GM18502 (cell line): ENCODE measurements around the gene HMGA1.
"Not testable (repeated sequence)": the region's sequence is repeated elsewhere in the genome, so short reads cannot be mapped to it uniquely, and the experiment has no call there.

Experiments
- ATAC-seq: cut with Tn5 transposase; IDR thresholded peaks from one replicate; pipeline ENCODE4 v1.9.1; 2021; ENCODE audit warnings: mild to moderate bottlenecking; ENCODE audit not compliant: unreplicated experiment, poor library complexity

HMGA1 gene

DNA sequence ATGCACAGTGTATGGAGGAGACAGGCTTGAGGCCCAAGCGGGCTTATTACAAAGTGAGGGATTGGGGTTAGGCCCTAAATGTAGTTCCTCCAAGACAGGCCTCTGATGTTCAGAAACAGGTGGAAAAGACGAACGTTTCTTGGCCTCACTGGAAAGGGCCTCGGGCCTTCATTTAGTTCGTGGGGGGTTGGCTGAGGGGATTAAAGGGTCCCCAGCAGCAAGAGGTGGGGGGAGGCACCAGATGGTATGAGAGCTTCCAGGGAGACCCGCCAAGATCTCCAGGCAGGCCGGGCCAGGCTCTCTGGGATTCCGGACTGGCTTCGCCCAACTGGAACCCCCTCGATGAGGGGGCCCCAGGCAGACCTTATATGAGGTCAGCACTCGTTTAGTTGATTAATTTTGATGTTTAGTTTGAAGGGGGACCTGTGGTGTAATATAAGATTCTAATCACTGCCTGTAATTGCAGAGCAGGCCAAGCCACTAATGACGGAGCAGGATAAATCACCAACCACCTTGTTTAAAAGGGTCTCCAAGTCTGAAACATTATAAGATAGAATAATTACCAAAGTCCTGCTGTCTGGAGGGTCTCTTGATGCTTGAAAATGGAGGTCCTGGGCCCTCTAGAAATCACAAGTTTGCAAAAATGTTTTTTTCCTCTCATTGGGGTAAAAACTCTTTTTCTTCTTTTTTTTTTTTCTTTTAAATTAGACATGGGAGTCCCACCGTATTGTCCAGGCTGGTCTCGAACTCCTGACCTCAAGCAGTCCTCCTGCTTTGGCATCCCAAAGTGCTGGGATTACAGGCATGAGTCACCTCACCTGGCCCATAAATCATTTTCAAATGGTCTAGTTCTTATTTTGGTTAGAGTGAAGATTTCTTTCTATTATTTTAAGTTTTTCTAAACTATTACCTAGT lies 2.2 kb downstream of the HMGA1 start:
- ATAC-seq, result no peak

DNA sequence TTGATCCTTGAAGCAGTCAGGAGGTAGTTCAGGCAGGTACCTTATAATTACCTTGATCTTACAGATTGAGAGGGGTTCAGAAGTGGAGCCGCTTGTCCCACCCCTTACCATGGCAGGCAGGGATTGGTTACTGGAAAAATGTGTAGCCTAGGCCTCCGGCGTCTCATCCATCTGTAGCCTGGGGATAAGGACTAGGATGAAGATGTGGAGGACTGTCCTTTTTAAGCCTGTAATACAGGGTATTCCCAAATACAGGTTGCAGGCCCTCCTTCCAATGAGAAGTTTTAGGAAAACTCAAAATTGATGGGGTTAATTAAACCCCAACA lies 2.8 kb downstream of the HMGA1 start:
- ATAC-seq, result no peak

DNA sequence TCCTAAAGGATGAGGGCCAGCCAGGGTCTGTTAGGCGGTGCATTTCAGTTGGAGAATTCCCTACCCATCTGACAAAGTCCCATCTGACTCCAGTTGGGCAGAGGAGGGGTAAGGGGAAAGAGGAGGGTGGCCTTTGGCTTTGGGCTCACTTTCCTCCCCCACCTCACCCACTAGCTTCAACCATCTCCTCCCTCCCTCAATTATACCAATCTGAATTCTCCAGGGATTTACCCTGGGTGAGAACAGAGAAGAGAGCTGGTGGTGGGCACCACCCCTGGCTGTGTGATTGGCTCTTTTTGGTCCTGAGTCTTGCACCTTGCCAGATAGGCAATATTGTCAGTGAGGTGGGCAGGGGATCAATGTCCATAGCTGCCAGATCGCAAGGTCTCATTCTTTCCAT lies 3.2 kb downstream of the HMGA1 start:
- ATAC-seq, result no peak

DNA sequence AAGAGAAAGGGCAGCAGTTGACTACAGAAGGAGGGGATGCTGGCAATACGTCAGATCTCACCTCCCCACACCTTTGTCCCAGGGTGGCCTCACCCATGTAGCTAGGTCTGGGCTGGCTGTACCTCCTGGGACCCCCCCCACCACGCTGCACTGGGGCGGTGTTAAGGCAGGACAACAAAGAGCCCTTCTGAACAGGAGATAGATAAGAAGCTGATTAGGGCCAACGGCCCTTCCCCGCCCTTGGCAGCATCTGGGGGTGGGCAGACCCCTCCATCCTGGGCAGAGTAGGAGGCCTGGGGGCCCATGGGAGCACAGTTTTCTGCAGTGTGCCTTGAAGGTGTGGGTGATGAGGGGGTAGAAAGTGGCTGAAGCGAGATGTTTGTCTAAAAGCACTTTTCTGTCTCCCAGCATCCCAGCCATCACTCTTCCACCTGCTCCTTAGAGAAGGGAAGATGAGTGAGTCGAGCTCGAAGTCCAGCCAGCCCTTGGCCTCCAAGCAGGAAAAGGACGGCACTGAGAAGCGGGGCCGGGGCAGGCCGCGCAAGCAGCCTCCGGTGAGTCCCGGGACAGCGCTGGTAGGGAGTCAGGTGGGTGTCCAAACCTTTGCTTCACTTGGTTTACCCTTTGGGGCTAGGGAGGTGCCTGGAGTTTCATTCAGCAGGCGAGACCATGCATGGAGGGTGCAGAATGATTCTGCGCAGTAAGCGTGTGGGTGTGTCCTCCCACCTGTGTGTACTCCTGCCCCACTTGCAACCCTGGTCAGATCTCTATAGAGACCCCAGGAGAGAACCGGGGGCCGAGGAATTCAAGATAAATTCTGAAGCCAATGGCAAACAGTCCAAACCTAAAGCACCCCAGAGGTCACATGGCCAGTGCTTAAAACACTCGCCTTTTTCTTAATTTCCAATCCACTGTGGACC lies 3.9 kb downstream of the HMGA1 start:
- ATAC-seq, result no peak

DNA sequence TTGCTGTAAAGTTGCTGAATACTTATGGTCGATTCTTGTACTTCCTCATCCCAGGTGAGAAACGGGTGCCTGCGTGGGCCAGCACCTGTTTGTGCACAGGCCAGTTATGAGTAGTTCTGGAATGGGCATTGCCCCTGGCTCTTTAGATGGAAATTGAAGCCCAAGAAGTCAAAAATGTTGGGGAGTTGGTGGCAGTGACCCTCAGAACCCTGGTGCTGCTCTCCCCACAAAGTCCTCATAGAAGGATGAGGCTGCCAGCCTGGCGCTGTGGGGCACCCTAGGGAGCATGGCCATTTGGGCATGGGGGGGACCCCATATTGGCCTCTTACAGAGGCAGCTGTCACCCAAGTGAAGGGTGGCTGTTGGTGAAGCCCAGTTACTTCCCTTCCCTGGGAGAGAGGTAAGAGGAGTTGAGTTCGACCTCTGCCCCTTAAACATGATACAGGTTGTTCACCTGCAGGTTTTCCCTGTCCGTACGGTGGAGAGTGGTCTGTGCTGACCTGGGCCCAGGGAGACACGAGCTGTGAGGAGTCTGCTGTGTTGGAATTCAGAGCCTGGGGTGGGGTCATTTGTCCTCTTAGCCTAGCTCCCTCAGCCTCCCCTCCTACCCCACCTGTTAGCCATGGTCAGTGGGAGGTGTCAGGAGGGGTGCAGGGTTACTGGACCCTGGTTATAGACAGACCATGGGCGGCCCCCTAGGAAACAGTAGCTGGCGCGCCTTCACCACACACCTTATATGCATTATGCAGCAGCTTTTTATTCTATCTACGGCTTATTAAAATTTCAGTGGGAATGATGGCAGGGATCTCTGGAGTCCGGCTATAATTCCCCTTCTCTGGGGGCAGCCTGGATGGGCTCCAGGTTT lies 4.9 kb downstream of the HMGA1 start:
- no peak for ATAC-seq

DNA sequence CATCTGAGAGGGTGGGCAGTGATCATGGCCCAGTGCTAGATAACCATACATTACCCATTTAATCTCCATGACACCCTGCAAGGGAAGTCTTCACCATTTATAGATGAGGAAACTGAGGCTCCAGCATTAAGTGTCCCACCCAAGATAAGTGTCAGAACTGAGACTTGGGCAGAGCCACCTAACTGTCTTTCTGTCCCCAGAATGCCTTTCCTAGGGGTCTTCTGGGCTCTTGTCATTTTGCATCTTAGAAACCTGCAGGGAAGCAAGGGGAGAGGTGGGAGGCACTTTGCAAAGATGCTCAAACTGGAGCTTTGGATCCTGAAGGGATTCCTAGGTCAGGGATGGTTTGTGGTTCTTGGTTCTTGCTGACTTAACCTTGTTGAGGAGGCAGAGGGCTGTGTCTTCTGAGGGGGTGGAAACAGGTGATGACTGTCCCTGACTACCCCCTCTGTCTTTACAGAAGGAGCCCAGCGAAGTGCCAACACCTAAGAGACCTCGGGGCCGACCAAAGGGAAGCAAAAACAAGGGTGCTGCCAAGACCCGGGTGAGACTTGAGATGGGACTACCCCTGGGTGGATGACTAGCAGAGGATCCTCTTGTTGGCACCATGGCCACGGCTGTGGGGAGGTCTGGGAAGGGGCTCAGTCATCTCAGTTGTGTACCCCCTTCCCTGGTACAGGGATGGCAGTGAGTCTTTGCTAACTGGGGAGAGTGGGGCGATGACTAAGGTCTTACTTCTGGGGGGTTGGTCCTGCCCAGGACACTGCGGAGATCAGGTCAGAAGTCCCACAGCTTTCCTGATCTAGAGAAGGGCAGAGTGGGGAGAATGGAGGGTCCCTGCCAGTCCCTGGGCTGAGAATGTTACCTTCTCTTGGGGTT lies 5.8 kb downstream of the HMGA1 start:
- no peak for ATAC-seq

DNA sequence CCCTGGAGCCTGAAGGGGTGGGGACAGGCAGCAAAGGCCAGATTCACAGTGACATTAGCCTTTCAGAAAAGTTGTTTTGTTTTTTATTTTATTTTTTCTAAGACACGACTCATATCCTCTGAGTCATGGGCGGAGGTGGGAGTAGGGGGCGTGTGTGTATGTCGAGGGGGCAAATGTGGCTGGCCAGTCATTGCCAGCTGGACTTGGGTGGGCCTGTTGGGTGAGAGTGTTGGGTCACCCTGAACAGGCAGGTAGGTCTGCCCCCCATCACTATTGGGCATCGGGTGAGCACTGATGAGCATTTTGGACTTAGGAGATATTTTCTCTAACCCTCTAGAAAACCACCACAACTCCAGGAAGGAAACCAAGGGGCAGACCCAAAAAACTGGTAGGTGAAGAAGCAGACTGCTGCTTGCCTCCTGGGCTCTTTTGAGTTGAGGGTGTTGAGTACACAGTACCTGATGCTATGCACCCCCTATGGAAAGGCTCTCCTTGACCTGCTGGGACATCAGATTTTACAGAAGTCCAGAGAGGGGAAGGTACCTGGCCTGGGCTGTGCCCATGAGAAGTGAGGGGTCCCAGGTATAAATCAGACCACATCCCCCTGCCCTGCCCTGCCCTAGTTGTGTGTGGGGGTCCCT lies 6.6 kb downstream of the HMGA1 start:
- ATAC-seq, result no peak

DNA sequence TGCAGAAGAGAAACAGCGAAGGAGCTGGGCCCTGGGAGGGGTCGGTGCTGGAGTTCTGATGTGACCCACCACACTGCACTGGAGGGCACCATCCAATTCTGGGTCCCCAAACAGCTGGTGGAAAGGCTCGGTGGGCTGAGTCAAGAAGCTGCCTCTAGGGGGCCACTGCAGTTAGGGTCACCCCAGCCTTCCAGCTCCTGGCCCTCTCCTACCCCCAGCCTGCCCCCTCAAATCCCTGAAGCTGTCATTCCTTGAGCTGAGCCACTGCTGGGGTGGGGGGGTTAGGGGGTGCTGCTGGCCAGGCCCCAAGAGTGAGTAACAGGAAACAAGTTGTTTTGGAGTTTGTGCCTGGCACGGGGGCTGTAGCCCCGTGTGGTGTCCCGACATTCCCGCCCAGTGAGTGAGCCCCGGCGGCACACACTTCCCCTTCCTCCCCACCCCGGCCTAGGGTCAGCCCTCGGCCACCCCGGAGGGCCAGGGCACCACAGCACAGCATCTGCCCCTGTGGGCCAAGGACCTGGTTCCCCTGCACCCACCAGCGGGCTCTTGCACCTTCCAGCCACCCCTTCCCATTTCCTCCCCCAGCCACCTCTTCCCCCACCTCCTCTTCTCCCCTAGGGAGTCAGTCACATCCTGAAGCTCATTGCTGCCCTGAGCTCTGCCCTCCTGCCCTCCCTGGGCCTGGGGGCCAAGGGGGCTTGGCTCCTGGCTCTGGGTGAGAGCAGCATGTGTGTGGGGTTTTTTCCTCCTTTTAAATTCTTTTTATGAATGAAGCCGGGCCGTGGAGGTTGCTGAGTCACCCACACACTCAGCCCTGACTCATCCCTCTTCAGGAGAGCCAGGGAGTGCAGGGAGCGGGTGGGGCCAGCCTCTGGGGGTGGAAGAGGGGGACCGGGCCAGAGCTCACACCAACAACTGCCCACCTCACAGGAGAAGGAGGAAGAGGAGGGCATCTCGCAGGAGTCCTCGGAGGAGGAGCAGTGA lies 7.5 kb downstream of the HMGA1 start:
- ATAC-seq, result no peak

DNA sequence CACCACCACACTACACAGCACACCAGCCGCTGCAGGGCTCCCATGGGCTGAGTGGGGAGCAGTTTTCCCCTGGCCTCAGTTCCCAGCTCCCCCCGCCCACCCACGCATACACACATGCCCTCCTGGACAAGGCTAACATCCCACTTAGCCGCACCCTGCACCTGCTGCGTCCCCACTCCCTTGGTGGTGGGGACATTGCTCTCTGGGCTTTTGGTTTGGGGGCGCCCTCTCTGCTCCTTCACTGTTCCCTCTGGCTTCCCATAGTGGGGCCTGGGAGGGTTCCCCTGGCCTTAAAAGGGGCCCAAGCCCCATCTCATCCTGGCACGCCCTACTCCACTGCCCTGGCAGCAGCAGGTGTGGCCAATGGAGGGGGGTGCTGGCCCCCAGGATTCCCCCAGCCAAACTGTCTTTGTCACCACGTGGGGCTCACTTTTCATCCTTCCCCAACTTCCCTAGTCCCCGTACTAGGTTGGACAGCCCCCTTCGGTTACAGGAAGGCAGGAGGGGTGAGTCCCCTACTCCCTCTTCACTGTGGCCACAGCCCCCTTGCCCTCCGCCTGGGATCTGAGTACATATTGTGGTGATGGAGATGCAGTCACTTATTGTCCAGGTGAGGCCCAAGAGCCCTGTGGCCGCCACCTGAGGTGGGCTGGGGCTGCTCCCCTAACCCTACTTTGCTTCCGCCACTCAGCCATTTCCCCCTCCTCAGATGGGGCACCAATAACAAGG lies 8.5 kb downstream of the HMGA1 start:
- not testable (repeated sequence) for ATAC-seq

DNA sequence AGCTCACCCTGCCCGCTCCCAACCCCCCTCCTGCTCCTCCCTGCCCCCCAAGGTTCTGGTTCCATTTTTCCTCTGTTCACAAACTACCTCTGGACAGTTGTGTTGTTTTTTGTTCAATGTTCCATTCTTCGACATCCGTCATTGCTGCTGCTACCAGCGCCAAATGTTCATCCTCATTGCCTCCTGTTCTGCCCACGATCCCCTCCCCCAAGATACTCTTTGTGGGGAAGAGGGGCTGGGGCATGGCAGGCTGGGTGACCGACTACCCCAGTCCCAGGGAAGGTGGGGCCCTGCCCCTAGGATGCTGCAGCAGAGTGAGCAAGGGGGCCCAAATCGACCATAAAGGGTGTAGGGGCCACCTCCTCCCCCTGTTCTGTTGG lies 9.1 kb downstream of the HMGA1 start:
- ATAC-seq, result not testable (repeated sequence)

DNA sequence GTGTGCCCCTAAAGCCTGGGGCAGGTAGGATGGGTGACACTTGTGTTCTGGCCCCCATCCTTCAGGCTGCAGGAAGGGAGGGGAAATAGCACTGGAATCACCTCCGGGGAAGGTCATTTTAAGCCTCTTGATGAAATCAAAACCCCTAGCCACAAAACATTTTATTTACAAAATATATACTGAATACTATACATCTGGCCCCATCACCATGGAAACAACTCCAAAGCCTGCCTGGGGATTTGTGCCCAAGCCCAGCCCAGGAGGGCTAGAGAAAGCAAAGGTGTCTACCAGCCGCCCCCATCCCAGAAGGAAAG lies 9.5 kb downstream of the HMGA1 start:
- ATAC-seq, result no peak

DNA sequence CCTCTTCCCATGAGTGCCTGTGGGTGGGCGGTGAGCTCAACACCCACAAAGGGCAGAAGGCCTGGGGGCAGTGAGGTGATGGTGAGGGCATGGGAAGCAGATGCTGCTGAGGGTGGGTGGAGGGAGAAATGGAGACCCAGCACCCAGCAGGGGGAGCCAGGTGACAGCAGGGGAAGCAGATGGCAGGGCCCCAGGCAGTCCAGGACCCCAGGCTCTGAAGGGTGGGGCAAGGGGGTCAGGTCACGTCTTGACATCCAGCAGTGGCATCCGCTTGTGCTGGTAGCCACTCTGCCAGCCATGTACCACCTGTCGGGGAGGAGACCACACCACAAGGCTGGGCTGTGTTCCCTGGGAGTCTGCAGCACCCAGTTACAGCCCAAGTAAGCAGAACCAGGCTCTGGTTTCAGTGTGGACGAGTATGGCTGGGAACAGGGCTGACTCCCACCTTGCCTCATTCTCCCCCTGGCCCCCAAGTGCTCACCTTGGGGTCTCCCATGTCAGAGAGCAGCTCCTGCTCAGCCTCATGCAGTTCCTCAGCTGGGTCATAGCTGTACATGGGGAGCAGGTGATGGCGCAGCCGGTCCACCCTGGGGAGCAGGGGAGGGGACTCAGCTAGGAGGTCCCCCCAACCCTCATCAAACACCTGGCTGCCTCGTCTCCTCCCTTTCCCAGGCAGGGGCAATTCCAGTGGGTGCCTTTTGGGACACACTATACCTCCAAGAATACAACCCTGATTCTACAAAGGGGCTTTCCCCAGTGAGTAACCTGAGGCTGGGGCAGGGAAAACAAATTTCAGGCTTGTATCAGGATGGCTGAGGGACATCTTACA lies 10.1 kb downstream of the HMGA1 start:
- no peak for ATAC-seq

DNA sequence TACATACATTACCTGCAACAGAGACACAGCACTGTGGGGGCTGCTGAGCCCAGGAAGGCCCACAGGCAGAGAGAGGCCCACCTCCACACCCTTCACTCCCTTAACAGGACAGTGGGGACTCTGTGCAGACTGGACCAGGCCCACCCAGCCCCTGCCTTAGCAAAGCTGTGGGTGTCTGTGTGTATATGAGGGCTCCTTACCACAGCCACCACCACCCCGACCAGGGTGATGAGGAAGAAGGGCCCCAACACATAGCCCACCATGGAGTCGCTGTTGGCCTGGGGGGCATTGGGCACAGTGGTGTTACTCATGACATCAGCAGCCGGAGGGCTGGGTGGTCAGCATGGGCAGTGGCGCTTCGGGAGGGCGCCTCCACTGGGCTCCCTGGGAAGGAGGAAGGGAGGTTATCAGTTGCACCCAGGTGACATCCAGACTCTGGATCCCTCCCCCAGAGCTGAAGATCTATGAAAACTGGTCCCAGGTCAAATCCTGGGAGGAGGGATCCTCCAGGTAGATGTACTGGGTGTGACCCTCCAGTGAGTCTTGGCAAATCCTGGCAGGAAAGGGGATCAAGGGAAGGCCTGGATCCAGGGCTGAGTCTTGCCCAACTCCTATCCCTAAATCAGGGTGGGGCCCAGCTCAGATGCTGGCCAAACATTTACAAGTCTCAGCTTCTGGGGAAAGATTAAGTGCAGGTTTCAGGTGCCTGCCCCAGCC lies 11.0 kb downstream of the HMGA1 start:
- no peak for ATAC-seq

DNA sequence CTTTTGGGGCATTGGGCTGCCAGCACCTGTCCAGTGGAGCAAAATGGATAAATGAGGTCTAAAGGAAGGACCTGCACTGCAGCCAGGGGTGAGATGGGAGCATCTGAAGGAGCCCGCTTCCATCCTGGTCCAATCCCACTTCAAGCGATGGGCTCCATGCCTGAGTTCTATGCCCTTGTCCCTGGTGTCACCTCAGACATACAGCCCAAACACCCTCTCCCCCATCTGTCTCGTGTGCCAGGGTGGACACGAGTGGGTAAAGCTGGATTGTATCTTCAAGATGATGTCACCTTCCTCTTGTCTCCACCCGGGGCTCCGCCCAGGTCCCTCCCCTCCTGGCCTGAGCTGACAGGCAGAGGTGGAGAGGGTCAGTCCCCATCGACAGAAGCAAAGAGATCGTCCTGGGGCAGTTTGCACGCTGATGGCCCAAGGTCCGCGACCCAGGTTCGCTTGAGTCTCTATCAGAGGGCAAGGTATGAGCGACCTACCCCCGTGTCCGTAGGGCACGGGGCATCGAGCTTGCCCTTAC lies 11.6 kb downstream of the HMGA1 start:
- peak; percentile 21 for ATAC-seq

DNA sequence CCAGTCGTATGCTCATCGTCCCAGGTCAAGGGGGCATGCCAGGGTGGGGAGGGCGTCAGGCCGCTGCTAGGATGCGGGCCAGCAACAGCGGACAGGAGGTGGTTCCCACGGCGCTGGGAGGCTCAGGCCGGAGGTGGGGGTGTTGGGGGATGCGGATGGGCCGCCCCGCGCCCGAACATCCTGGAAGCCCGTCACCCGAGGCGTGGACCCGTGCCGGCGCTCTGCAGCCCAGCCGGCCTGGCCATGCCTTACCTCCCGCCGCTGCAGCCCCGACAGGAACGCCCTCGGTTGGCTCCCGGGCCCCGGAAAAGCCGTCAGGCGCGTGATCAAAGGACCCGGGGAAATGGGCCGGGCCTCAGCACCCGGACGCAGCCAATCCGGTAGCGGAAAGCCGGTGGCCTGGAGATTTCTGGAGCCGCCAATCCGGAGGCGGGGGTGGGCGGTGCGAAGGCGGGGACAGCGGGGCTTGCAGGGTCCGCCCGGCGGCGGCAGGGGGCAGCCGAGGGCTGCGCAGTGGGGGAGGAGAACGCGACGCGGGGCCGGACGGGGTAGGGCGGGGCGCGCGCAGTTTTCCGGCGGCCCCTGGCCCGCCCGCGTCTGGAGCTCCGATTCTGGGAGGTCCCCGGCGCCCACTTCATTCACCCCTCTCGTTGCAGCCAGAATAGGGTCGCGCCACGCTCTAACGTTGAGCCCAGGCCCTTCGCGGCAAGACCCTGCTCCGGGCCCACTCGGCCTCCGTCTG lies 12.2 kb downstream of the HMGA1 start, which contains the start of gene SMIM29:
Gene SMIM29, minus strand, starts transcription at position 280 of the 742 bp plus-strand sequence. CDS start 1,215 bp downstream, outside the sequence.
- ATAC-seq, result peak; percentile 74
